HepG2 (cell line): ENCODE data around the gene PCDHGA5. TPM values are rescaled to one million over a fixed set of nuclear protein-coding genes. Genes with fewer than 3 reads are reported as not detected.

Experiments used
- ATAC-seq: fragments of 200-7000 bp; cut with Tn5 transposase; 3 replicates; pipeline ENCODE4 v1.9.1; 2020; ENCODE audit warnings: mild to moderate bottlenecking, moderate library complexity
- BruUV-seq: library from RNA; stranded (reverse); fragments of 400-500 nt; replicated peaks from 2 replicates; lab custom pipeline; 2021; lab: Mats Ljungman, UMichigan
- CTCF ChIA-PET: fragments of 300-600 bp; formaldehyde crosslinking; extraction: SDS; loops from one replicate; lab custom pipeline; 2021; ENCODE audit warnings: low total read pairs, inconsistent platforms, low intra/inter-chr PET ratio; lab: Yijun Ruan, JAX
- POLR2A ChIA-PET: fragments of 350-600 bp; sonication (Branson Sonifier 250); formaldehyde crosslinking; loops from one replicate; lab custom pipeline; 2020; ENCODE audit warnings: antibody characterized with exemption, inconsistent platforms; lab: Yijun Ruan, JAX
- DNase-seq: peaks from one replicate; pipeline ENCODE4 v3.0.0-alpha.2; 2015; ENCODE audit warnings: low spot score
- FAIRE-seq: peaks from 3 replicates; lab custom pipeline; 2011; peaks lifted over from hg19 to GRCh38; lab: Jason Lieb, UNC
- H2AFZ ChIP-seq: one replicate; pipeline ENCODE4 v1.6.1; 2011; ENCODE audit warnings: low read length, inconsistent platforms
- H3K27ac ChIP-seq: fragments of 300-600 bp; 3 replicates; pipeline ENCODE4 v1.8.0; 2011; ENCODE audit warnings: mixed run types, mild to moderate bottlenecking, mixed read lengths, low read length, inconsistent platforms; ENCODE audit not compliant: insufficient read depth; ENCODE audit errors: extremely low read length
- H3K27me3 ChIP-seq, 2 experiments: fragments of 200-600 bp in 1 of 2; 2 replicates in 1 of 2; 3 replicates in 1 of 2; pipeline versions ENCODE4 v1.6.0 to v1.8.0; 2011; ENCODE audit warnings: low read length in 2 of 2, mild to moderate bottlenecking in 2 of 2, moderate library complexity in 2 of 2, inconsistent platforms in 1 of 2; ENCODE audit not compliant: insufficient read depth in 2 of 2, control insufficient read depth in 1 of 2
- H3K36me3 ChIP-seq, 2 experiments: fragments of 200-600 bp in 1 of 2; replicated peaks in 1 of 2; 2 replicates in 1 of 2; 3 replicates in 1 of 2; pipeline versions ENCODE4 v1.5.1 to v1.8.0; 2011; ENCODE audit warnings: low read length in 2 of 2, inconsistent platforms in 1 of 2; ENCODE audit not compliant: insufficient read depth in 2 of 2, control insufficient read depth in 1 of 2
- H3K4me1 ChIP-seq: 2 replicates; pipeline ENCODE4 v1.5.1; 2012; ENCODE audit warnings: low read length, inconsistent platforms; ENCODE audit not compliant: insufficient read depth
- H3K4me2 ChIP-seq: 2 replicates; pipeline ENCODE4 v1.6.0; 2011; ENCODE audit warnings: low read depth, low read length, inconsistent platforms
- H3K4me3 ChIP-seq, 3 experiments: fragments of 200-600 bp in 1 of 3; sonication (generic), shearing (Covaris generic) in 1 of 3; replicated peaks in 1 of 3; 2 replicates each; pipeline ENCODE4 v1.5.1; 2011 to 2016; ENCODE audit warnings: low read length in 3 of 3, inconsistent platforms in 2 of 3, low read depth in 2 of 3, mild to moderate bottlenecking in 2 of 3, control low read depth in 1 of 3, mixed read lengths in 1 of 3; ENCODE audit not compliant: insufficient read depth in 1 of 3
- H3K79me2 ChIP-seq: one replicate; pipeline ENCODE4 v1.6.1; 2011; ENCODE audit warnings: low read length, inconsistent platforms; ENCODE audit not compliant: insufficient read depth
- H3K9ac ChIP-seq: 2 replicates; pipeline ENCODE4 v1.6.0; 2011; ENCODE audit warnings: mild to moderate bottlenecking, low read depth, low read length, inconsistent platforms; ENCODE audit not compliant: insufficient read depth
- H3K9me3 ChIP-seq: 2 replicates; pipeline ENCODE4 v1.5.1; 2012; ENCODE audit warnings: mild to moderate bottlenecking, low read length
- H4K20me1 ChIP-seq: 2 replicates; pipeline ENCODE4 v1.6.0; 2011; ENCODE audit warnings: inconsistent platforms, mild to moderate bottlenecking, low read length, moderate library complexity; ENCODE audit not compliant: insufficient read depth
- DDIT3 ChIP-seq: sonication (generic); formaldehyde crosslinking; IDR thresholded peaks from 2 replicates; pipeline ENCODE4 v1.4.0; 2020; ENCODE audit warnings: mild to moderate bottlenecking, missing genetic modification reagents
- HMGA1 ChIP-seq: sonication (generic); formaldehyde crosslinking; conservative IDR thresholded peaks from 2 replicates; pipeline ENCODE4 v1.4.0; 2020; ENCODE audit warnings: missing genetic modification reagents
- PAWR ChIP-seq: sonication (generic); formaldehyde crosslinking; IDR thresholded peaks from 2 replicates; pipeline ENCODE4 v1.4.0; 2020; ENCODE audit warnings: missing genetic modification reagents, mild to moderate bottlenecking, borderline replicate concordance
- POGK ChIP-seq: sonication (generic); formaldehyde crosslinking; conservative IDR thresholded peaks from 2 replicates; pipeline ENCODE4 v1.8.0; 2022; ENCODE audit warnings: mild to moderate bottlenecking, moderate library complexity, missing genetic modification reagents
- RXRA ChIP-seq: sonication (generic); formaldehyde crosslinking; IDR thresholded peaks from 2 replicates; pipeline ENCODE4 v1.5.1; 2020; ENCODE audit warnings: missing genetic modification reagents
- RXRB ChIP-seq: IDR thresholded peaks from 2 replicates; pipeline ENCODE4 v1.6.1; 2016; ENCODE audit warnings: borderline replicate concordance, missing genetic modification reagents, missing compliant biosample characterization
- WGBS: methylation state at CpG from one replicate; pipeline ENCODE4 v1.1.6; 2017; ENCODE audit warnings: low lambda C conversion rate; 5-methylcytosine and 5-hydroxymethylcytosine counted together
- in situ Hi-C: cut with HindIII; loops from 2 replicates; pipeline ENCODE4 v1.10.0; 2017; ENCODE audit warnings: low pct_unique_long_range_greater_than_20kb; ENCODE audit not compliant: extremely low pct_ligation_motif_present
- intact Hi-C: fragments of 100-400 bp; cut with micrococcal nuclease; formaldehyde crosslinking; loops from one replicate; pipeline ENCODE4 v1.10.0; 2022; ENCODE audit not compliant: unreplicated experiment
- polyA plus RNA-seq, 8 experiments: library from polyadenylated mRNA; depleted of rRNA in 3 of 8; stranded (reverse) in 7 of 8; unstranded in 1 of 8; fragments of >200 nt; fragmentation: Illumina TruSeq in 4 of 8; extraction: Trizol in 4 of 8; gene quantifications; 2 replicates each; pipeline versions ENCODE4 v1.2.1 to v1.2.3, GENCODE V29; 2011 to 2016; ENCODE audit warnings: low read depth in 4 of 8, missing spikeins in 1 of 8, mixed read lengths in 1 of 8; ENCODE audit not compliant: insufficient read depth in 1 of 8
- total RNA-seq, 5 experiments: library from RNA; depleted of rRNA; stranded (reverse); fragments of >200 nt; fragmentation: Illumina TruSeq; extraction: Trizol; gene quantifications; 2 replicates each; pipeline ENCODE4 v1.2.3, GENCODE V29; 2016; ENCODE audit warnings: low read depth in 1 of 5
- TF ChIP-seq, protein P1 (sequence below): sonication (generic); formaldehyde crosslinking; IDR thresholded peaks from 2 replicates; pipeline ENCODE4 v1.8.1; 2022; ENCODE audit warnings: mild to moderate bottlenecking, missing genetic modification reagents
- TF ChIP-seq, protein P2 (sequence below): sonication (generic); formaldehyde crosslinking; IDR thresholded peaks from 2 replicates; pipeline ENCODE4 v1.5.0; 2020; ENCODE audit warnings: mild to moderate bottlenecking, low read depth, missing genetic modification reagents, borderline replicate concordance
- TF ChIP-seq, protein P3 (sequence below): sonication (generic); formaldehyde crosslinking; IDR thresholded peaks from 2 replicates; pipeline ENCODE4 v1.8.0; 2022; ENCODE audit warnings: mild to moderate bottlenecking, missing genetic modification reagents, borderline replicate concordance
- TF ChIP-seq, protein P4 (sequence below): sonication (generic); formaldehyde crosslinking; IDR thresholded peaks from 2 replicates; pipeline ENCODE4 v1.9.0; 2021; ENCODE audit warnings: missing genetic modification reagents, borderline replicate concordance
- TF ChIP-seq, protein P5 (sequence below): IDR thresholded peaks from 2 replicates; pipeline ENCODE4 v1.6.1; 2018; ENCODE audit warnings: missing genetic modification reagents

The PCDHGA5 gene
- total and polyA plus RNA-seq, 2 of the 13 experiments (the other 11 are each of a cell fraction or from before 2014, with no cell fraction given), result 0.27 to 0.32 TPM

GRCh38 chr5:141330299-141331080 is 33.5 kb upstream of the PCDHGA5 start, which contains the start of gene PCDHGA1:
PCDHGA1 (plus strand) TSS chr5:141330514.
- peaks cover 0 to 15% of the 10 kb centered on the region in 2 experiments; a peak in 2 of 5 replicates for H3K27me3 ChIP-seq
- H3K4me1 ChIP-seq, result peaks cover 15% of the 10 kb centered on the region
- H3K9me3 ChIP-seq, result 0 out of 2 replicates have a peak, but pooled peaks cover 4% of the 10 kb centered on the region
- H3K9ac ChIP-seq, result peak within 1 kb of the TSS; percentile 68
- DNase-seq, result peak; percentile 51
- peak; percentile 92 for ATAC-seq
- peak within 1 kb of the TSS; percentile 61 to 71 (median 61) for H3K4me3 ChIP-seq
- CTCF ChIA-PET, result interaction anchor here (0.7 to 1.2 kb wide), 2 partner anchors 194 to 227 kb away, joined by 3 to 4 read pairs; no protein-coding TSS in a partner anchor
- intact Hi-C loops, result no loop called here
- no peaks in the 10 kb centered on the region for H4K20me1 ChIP-seq
- H3K4me2 ChIP-seq, result peak within 1 kb of the TSS; percentile 97
- peak within 1 kb of the TSS; percentile 100 for H2AFZ ChIP-seq
- no peaks in the 10 kb centered on the region for H3K79me2 ChIP-seq
- 10% methylated on average over 14 of the region's 21 CpGs for WGBS
- H3K36me3 ChIP-seq, result no peaks in the 10 kb centered on the region
- H3K27ac ChIP-seq, result no peak within 1 kb of the TSS
- peak; percentile 78 for FAIRE-seq
- in situ Hi-C loops, result no loop called here
- BruUV-seq, result no TSS peak
- POLR2A ChIA-PET, result interaction anchor here (0.7 to 1.6 kb wide), 3 partner anchors 10 to 967 kb away, joined by 3 to 22 read pairs (median 5); partner anchors contain the start of gene TAF7
- TF ChIP-seq HMGA1, result no peak
- TF ChIP-seq, protein P1, sequence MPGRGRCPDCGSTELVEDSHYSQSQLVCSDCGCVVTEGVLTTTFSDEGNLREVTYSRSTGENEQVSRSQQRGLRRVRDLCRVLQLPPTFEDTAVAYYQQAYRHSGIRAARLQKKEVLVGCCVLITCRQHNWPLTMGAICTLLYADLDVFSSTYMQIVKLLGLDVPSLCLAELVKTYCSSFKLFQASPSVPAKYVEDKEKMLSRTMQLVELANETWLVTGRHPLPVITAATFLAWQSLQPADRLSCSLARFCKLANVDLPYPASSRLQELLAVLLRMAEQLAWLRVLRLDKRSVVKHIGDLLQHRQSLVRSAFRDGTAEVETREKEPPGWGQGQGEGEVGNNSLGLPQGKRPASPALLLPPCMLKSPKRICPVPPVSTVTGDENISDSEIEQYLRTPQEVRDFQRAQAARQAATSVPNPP, result no peak
- TF ChIP-seq RXRA, result no peak
- TF ChIP-seq PAWR (CRISPR knock-in tag), result no peak
- TF ChIP-seq DDIT3 (CRISPR knock-in tag), result no peak
- no peak for TF ChIP-seq RXRB (CRISPR knock-in tag)
- no peak for TF ChIP-seq POGK (CRISPR knock-in tag)
- TF ChIP-seq, protein P2, sequence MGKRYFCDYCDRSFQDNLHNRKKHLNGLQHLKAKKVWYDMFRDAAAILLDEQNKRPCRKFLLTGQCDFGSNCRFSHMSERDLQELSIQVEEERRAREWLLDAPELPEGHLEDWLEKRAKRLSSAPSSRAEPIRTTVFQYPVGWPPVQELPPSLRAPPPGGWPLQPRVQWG (CRISPR knock-in tag), result no peak
- TF ChIP-seq, protein P3, sequence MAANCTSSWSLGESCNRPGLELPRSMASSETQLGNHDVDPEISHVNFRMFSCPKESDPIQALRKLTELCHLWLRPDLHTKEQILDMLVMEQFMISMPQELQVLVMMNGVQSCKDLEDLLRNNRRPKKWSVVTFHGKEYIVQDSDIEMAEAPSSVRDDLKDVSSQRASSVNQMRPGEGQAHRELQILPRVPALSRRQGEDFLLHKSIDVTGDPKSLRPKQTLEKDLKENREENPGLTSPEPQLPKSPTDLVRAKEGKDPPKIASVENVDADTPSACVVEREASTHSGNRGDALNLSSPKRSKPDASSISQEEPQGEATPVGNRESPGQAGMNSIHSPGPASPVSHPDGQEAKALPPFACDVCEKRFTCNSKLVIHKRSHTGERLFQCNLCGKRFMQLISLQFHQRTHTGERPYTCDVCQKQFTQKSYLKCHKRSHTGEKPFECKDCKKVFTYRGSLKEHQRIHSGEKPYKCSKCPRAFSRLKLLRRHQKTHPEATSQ (CRISPR knock-in tag), result no peak
- TF ChIP-seq, protein P4, sequence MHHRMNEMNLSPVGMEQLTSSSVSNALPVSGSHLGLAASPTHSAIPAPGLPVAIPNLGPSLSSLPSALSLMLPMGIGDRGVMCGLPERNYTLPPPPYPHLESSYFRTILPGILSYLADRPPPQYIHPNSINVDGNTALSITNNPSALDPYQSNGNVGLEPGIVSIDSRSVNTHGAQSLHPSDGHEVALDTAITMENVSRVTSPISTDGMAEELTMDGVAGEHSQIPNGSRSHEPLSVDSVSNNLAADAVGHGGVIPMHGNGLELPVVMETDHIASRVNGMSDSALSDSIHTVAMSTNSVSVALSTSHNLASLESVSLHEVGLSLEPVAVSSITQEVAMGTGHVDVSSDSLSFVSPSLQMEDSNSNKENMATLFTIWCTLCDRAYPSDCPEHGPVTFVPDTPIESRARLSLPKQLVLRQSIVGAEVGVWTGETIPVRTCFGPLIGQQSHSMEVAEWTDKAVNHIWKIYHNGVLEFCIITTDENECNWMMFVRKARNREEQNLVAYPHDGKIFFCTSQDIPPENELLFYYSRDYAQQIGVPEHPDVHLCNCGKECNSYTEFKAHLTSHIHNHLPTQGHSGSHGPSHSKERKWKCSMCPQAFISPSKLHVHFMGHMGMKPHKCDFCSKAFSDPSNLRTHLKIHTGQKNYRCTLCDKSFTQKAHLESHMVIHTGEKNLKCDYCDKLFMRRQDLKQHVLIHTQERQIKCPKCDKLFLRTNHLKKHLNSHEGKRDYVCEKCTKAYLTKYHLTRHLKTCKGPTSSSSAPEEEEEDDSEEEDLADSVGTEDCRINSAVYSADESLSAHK (CRISPR knock-in tag), result no peak
- TF ChIP-seq, protein P5, sequence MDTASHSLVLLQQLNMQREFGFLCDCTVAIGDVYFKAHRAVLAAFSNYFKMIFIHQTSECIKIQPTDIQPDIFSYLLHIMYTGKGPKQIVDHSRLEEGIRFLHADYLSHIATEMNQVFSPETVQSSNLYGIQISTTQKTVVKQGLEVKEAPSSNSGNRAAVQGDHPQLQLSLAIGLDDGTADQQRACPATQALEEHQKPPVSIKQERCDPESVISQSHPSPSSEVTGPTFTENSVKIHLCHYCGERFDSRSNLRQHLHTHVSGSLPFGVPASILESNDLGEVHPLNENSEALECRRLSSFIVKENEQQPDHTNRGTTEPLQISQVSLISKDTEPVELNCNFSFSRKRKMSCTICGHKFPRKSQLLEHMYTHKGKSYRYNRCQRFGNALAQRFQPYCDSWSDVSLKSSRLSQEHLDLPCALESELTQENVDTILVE, result no peak
